ENCODE results near the gene BCAS3.
"Not testable (repeated sequence)": the region's sequence is repeated elsewhere in the genome, so short reads cannot be mapped to it uniquely, and the experiment has no call there.

BCAS3 gene

GRCh38 chr17:61429274-61429673 is 751.6 kb downstream of the BCAS3 start:
- Histone ChIP-seq H3K9me3 (ENCODE audit: severe bottlenecking) (no peaks in the 10 kb centered on the region), H3K36me3 (ENCODE audit: low read depth) (no peaks in the 10 kb centered on the region), H3K27ac (ENCODE audit: poor library complexity, severe bottlenecking) (no peak overlapping the region), H3K4me1 (ENCODE audit: insufficient read depth, poor library complexity, severe bottlenecking) (no peaks in the 10 kb centered on the region), H3K4me3 (ENCODE audit: severe bottlenecking) (no peak overlapping the region), H3K27me3 (ENCODE audit: insufficient read depth, poor library complexity, severe bottlenecking) (no peaks in the 10 kb centered on the region)
- TF ChIP-seq CTCF (IDR thresholded peaks at IDR 0.05; ENCODE audit: poor library complexity, severe bottlenecking): no peak
- ATAC-seq (ENCODE audit: low read depth): no peak
- DNase-seq (ENCODE audit: low spot score): no peak

DNA sequence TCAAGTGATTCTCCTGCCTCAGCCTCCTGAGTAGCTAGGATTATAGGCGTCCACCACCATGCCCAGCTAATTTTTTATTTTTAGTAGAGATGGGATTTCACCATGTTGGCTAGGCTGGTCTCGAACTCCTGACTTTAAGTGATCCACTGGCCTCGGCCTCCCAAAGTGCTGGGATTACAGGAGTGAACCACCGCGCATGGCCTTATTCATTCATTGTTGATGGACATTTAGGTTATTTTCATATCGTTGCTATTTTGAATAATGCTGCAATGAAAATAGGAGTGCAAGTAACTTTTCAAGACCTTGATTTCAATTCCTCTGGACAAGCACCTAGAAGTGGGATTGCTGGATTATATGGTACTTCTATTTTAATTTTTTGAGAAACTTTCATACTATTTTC is 752.2 kb downstream of the BCAS3 start:
- not testable (repeated sequence) for H3K27ac ChIP-seq (ENCODE audit: poor library complexity, severe bottlenecking); H3K4me3 ChIP-seq (ENCODE audit: severe bottlenecking); H3K9me3 ChIP-seq (ENCODE audit: severe bottlenecking); H3K4me1 ChIP-seq (ENCODE audit: insufficient read depth, poor library complexity, severe bottlenecking); H3K27me3 ChIP-seq (ENCODE audit: insufficient read depth, poor library complexity, severe bottlenecking); ATAC-seq (ENCODE audit: low read depth); H3K36me3 ChIP-seq (ENCODE audit: low read depth); DNase-seq (ENCODE audit: low spot score)

- H3K9me3 ChIP-seq (ENCODE audit: severe bottlenecking): peaks cover 4% of the 10 kb centered on the region
- DNase-seq (ENCODE audit: low spot score): no peak
- ATAC-seq (ENCODE audit: low read depth): no peak; the same call in 2 of the 3 replicates
- no peaks in the 10 kb centered on the region for H3K27me3 ChIP-seq (ENCODE audit: insufficient read depth, poor library complexity, severe bottlenecking)
- TF ChIP-seq CTCF (IDR thresholded peaks at IDR 0.05; ENCODE audit: poor library complexity, severe bottlenecking): no peak
- H3K4me3 ChIP-seq (ENCODE audit: severe bottlenecking): no peak overlapping the region
- no peaks in the 10 kb centered on the region for H3K4me1 ChIP-seq (ENCODE audit: insufficient read depth, poor library complexity, severe bottlenecking)
- H3K36me3 ChIP-seq (ENCODE audit: low read depth): no peaks in the 10 kb centered on the region
- no peak overlapping the region for H3K27ac ChIP-seq (ENCODE audit: poor library complexity, severe bottlenecking)
Measured at GRCh38 chr17:61431594-61432311, 754.1 kb downstream of the BCAS3 start.

GRCh38 chr17:61436273-61436672 is 758.6 kb downstream of the BCAS3 start:
- ATAC-seq (ENCODE audit: low read depth) (no peak), DNase-seq (ENCODE audit: low spot score) (no peak)
- Histone ChIP-seq H3K9me3 (ENCODE audit: severe bottlenecking) (peaks cover 4% of the 10 kb centered on the region), H3K36me3 (ENCODE audit: low read depth) (no peaks in the 10 kb centered on the region), H3K27ac (ENCODE audit: poor library complexity, severe bottlenecking) (no peak overlapping the region), H3K4me1 (ENCODE audit: insufficient read depth, poor library complexity, severe bottlenecking) (no peaks in the 10 kb centered on the region), H3K4me3 (ENCODE audit: severe bottlenecking) (no peak overlapping the region), H3K27me3 (ENCODE audit: insufficient read depth, poor library complexity, severe bottlenecking) (no peaks in the 10 kb centered on the region)
- no peak for TF ChIP-seq CTCF (IDR thresholded peaks at IDR 0.05; ENCODE audit: poor library complexity, severe bottlenecking)

GRCh38 chr17:61436995-61437704 is 759.5 kb downstream of the BCAS3 start:
- H3K36me3 ChIP-seq (ENCODE audit: low read depth): no peaks in the 10 kb centered on the region
- no peak for DNase-seq (ENCODE audit: low spot score)
- H3K9me3 ChIP-seq (ENCODE audit: severe bottlenecking): peaks cover 4% of the 10 kb centered on the region
- no peaks in the 10 kb centered on the region for H3K4me1 ChIP-seq (ENCODE audit: insufficient read depth, poor library complexity, severe bottlenecking)
- no peak for TF ChIP-seq CTCF (IDR thresholded peaks at IDR 0.05; ENCODE audit: poor library complexity, severe bottlenecking)
- H3K4me3 ChIP-seq (ENCODE audit: severe bottlenecking): no peak overlapping the region
- no peaks in the 10 kb centered on the region for H3K27me3 ChIP-seq (ENCODE audit: insufficient read depth, poor library complexity, severe bottlenecking)
- H3K27ac ChIP-seq (ENCODE audit: poor library complexity, severe bottlenecking): no peak overlapping the region
- no peak for ATAC-seq (ENCODE audit: low read depth)

Data from RWPE2 (cell line).